HG03196 (cell line): ENCODE results near the gene RFX3.
"Not testable (repeated sequence)": the region's sequence is repeated elsewhere in the genome, so short reads cannot be mapped to it uniquely, and the experiment has no call there.

ENCODE experiments used
- ATAC-seq: cut with Tn5 transposase; IDR thresholded peaks from one replicate; pipeline ENCODE4 v1.9.1; 2021; ENCODE audit not compliant: unreplicated experiment

Gene RFX3

DNA sequence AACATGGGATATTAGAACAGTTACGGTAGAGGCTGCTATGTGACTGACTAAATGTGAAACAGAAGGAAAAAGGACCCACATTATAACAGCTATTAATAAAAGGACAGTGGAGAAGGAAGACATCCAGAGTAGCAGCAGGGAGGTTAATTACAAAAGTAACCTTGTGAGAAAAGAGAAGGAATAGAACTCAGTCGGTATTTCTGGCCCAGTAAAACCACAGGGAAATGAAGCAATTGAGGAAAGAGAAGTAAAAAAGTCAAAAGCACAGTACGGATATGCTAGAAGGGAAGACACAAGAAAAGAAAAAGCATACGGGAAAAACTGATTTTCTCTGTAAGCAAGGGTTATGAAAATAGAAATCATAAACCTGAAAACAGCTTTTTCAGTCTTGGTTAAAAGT, 164.7 kb downstream of the RFX3 start:
- no peak for ATAC-seq

DNA sequence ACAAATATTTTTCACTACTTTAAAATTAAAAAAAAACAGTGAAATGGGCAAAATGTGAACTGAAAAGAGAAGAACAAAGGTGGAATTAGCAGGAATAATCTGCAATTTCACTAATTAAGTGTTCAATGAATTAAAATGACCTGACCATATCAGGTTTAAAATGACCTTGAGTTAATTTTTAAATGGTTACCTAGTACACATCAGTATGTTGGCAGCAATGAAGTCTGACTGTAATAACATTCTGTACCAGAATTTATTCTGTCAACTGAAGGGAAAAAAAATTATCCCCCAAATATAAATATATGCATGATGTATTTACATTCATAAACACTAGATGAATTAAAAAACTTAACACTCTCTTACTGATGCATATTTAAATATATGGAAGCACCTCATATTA, 165.6 kb downstream of the RFX3 start:
- ATAC-seq, result no peak

GRCh38 chr9:3359778-3360177, 166.0 kb downstream of the RFX3 start:
- no peak for ATAC-seq

DNA sequence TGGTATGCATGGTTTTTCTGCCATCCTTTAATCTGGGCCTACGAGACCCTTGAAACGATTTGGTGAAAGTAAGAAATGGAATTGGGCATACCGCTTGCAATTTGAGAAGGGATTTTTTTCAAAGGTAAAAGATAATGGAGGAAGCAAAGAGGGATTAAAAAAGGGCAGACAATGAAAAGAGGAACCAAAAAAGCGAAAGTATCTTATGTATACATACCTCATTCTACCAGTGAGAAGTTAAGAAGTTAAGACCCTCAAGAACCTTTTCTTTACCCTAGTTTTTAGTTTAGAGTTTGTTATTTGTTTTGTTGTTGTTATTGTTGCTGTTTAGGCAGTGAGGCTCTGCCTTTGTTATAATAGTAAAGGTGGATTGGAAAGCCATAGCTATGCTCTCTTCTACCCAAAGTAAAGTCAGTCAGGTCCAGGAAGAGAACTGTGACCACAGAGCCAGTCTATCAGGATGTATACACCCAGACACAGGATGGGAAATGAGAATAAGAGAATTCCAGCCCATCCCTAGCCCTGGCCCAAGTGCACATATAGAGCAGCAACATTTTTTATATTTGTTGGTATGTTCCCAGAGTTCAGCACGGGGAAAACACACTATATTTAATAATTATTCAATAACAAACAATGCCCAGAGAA, 166.6 kb downstream of the RFX3 start:
- ATAC-seq, result no peak

- no peak for ATAC-seq
Observed at GRCh38 chr9:3348169-3348568, 177.6 kb downstream of the RFX3 start.

GRCh38 chr9:3346549-3346948, 179.3 kb downstream of the RFX3 start:
- no peak for ATAC-seq

- ATAC-seq, result no peak
Observed at GRCh38 chr9:3343671-3344070, 182.1 kb downstream of the RFX3 start.

- no peak for ATAC-seq
Observed at GRCh38 chr9:3342159-3342777, 183.5 kb downstream of the RFX3 start.

DNA sequence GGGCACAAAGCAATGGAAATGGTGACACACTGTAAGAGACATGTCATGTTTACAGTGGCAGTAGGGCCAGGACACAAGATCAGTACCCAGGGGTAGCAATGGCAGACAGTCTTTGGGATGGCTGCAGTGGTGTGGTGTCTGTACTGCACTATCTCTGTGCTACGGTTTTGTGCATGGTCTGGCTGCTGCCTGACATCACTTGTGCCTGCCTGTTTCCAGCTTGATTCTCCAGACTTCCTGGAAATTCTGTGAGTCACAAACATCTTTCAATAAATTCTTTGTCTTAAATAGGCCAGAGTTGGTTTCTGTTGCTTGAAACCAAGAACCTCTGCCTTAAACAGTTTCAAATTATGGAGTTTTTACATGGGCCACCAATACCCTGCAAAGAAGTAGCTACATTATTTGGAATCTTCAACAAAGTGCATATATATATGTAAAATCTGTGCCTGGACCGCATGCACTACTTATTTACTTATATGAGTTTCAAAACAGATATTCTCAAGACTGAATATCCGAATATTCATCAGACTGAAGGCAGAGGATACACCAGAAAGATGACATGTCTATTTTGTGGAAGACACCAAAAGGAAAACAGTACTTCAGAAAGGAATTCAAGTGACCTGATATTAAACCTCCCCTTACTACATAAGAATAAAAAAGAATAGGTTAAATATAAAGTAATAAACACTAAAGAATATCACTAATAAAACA, 188.1 kb downstream of the RFX3 start:
- ATAC-seq, result no peak

GRCh38 chr9:3336951-3337350, 188.8 kb downstream of the RFX3 start:
- ATAC-seq, result no peak

DNA sequence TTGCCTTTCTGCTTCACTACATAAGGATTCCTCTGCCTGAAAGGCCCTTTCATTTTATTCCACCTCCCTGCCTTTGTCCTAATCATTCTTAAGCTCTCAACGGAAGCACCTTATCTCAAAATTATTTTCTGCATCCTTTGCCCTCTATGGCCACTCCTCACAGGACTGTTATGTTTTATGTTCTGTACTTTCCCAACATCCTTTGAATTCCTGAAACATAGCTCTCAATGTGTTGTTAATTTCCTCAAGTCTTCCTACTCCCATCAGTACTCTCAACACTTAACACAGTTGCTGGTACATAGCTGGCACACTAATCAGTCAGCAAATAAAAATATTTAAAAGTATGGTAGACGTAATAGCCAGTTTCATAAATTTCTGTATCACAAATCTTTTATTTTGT, 193.0 kb downstream of the RFX3 start:
- no peak for ATAC-seq

DNA sequence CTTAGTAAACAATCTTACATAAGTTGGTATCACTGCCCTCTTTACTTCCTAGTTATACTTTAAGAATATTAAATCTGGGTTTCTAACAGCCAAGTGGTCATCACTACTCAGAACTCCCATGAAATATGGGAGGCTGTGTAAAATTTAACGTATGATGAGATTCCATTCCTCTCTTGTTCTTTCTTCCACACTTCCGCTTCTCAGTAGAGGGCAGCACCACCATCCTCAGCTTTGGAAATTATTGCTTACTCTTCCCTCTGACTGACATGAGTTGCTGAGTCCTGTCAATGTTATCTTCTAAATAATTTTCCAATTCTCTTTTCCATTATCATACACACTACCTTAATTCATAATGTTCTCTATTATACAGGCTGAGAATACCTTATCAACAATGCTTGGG, 194.0 kb downstream of the RFX3 start:
- no peak for ATAC-seq

- no peak for ATAC-seq
Observed at GRCh38 chr9:3330792-3331420, 194.9 kb downstream of the RFX3 start.

GRCh38 chr9:3329361-3329760, 196.4 kb downstream of the RFX3 start:
- ATAC-seq, result no peak

GRCh38 chr9:3323714-3324113, 202.1 kb downstream of the RFX3 start:
- ATAC-seq, result no peak

DNA sequence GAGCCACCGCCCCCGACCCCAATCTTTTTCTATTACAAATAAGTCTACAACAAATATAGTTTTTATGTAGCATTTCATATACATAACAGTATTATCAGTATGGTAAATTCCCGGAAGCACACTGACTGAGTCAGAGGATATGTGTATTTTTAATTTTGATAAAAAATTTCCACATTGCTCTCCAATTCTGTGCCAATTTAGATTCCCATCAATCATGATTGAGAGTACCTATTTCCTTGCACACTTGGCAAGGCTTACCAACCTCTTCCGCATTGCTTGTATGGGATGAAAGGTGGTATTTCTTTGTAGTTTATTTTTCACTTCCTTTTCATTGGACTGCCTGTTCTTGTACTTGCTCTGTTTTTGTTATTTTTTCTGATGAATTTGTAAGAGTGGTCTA, 204.6 kb downstream of the RFX3 start:
- no peak for ATAC-seq

GRCh38 chr9:3312595-3312994, 213.2 kb downstream of the RFX3 start:
- ATAC-seq, result not testable (repeated sequence)

- ATAC-seq, result no peak
Observed at GRCh38 chr9:3308609-3309008, 217.2 kb downstream of the RFX3 start.

- not testable (repeated sequence) for ATAC-seq
Observed at GRCh38 chr9:3304388-3304787, 221.4 kb downstream of the RFX3 start.

- peak; percentile 97 for ATAC-seq
Observed at GRCh38 chr9:3299872-3300271, 225.9 kb downstream of the RFX3 start.

GRCh38 chr9:3296536-3296935, 229.3 kb downstream of the RFX3 start:
- no peak for ATAC-seq

- no peak for ATAC-seq
Observed at GRCh38 chr9:3292311-3292710, 233.5 kb downstream of the RFX3 start.
